MM.1S (cell line): ENCODE data around the gene SLCO2B1.

Experiments used
- EZH2 ChIP-seq: fragments of 300-600 bp; sonication (generic); optimal IDR thresholded peaks from 2 replicates; pipeline ENCODE3; 2017; ENCODE audit warnings: low read depth, mild to moderate bottlenecking, antibody characterized with exemption, low read length, mixed read lengths
- TF ChIP-seq, protein P1 (sequence below): fragments of 300-600 bp; sonication (generic); IDR thresholded peaks from 2 replicates; pipeline ENCODE4 v1.5.1; 2016; ENCODE audit warnings: antibody characterized with exemption, low read length, mixed read lengths

DNA sequence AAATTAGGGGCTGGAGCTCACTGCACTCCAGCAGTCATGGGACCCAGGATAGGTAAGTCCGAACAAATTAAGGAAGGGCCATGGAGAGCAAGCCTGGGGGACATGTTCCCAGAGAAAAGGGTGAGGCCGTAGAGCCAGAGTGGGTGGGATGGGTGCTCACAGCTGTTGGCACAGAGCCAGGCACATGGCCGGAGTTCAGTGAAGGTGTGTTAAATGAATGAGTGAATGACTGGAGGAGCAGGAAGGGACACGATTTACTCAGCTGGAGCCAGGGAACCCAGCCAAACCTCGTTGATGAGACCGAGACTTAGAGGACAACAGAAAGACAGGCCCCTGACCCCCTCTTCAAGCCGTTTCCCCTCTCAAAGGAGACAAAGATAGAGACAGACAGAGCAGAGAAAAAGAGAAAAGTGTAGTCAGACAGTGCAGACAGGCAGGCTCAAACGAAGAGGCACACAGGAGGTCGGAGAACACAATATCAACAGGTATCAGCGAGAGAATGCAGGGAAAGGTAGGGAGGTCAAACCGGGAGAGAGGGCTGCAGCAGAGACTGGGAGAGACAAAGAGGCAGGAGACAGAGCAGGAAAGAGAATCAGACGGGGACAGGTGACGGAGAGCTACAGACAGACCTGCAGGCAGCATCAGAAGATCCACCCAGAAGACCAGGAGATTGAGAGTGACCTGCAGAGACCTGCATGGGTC lies 590 bp downstream of the SLCO2B1 start:
- TF ChIP-seq, protein P1, sequence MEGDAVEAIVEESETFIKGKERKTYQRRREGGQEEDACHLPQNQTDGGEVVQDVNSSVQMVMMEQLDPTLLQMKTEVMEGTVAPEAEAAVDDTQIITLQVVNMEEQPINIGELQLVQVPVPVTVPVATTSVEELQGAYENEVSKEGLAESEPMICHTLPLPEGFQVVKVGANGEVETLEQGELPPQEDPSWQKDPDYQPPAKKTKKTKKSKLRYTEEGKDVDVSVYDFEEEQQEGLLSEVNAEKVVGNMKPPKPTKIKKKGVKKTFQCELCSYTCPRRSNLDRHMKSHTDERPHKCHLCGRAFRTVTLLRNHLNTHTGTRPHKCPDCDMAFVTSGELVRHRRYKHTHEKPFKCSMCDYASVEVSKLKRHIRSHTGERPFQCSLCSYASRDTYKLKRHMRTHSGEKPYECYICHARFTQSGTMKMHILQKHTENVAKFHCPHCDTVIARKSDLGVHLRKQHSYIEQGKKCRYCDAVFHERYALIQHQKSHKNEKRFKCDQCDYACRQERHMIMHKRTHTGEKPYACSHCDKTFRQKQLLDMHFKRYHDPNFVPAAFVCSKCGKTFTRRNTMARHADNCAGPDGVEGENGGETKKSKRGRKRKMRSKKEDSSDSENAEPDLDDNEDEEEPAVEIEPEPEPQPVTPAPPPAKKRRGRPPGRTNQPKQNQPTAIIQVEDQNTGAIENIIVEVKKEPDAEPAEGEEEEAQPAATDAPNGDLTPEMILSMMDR: no peak
- no peak for TF ChIP-seq EZH2
